Measurements from ENCODE around the gene CENPP.

CENPP gene

GRCh38 chr9:92295240-92295790 lies 30.4 kb upstream of the CENPP start:
- H3K4me1 ChIP-seq (ENCODE audit: insufficient read depth, low read length), result peaks cover 25% of the 10 kb centered on the region
- H3K9me3 ChIP-seq (ENCODE audit: low read length), result no peaks in the 10 kb centered on the region
- H2AFZ ChIP-seq (ENCODE audit: low read depth, low read length), result no peak overlapping the region
- H3K36me3 ChIP-seq (ENCODE audit: insufficient read depth, low read length), result peaks cover 37% of the 10 kb centered on the region
- H3K27me3 ChIP-seq (ENCODE audit: insufficient read depth, low read length), result no peaks in the 10 kb centered on the region
- no peak overlapping the region for H3K4me3 ChIP-seq (ENCODE audit: low read length)

GRCh38 chr9:92295827-92296258 lies 29.9 kb upstream of the CENPP start:
- no peaks in the 10 kb centered on the region for H3K9me3 ChIP-seq (ENCODE audit: low read length)
- peaks cover 38% of the 10 kb centered on the region for H3K36me3 ChIP-seq (ENCODE audit: insufficient read depth, low read length)
- no peak overlapping the region for H2AFZ ChIP-seq (ENCODE audit: low read depth, low read length)
- H3K27me3 ChIP-seq (ENCODE audit: insufficient read depth, low read length), result no peaks in the 10 kb centered on the region
- H3K4me3 ChIP-seq (ENCODE audit: low read length), result no peak overlapping the region
- peaks cover 25% of the 10 kb centered on the region for H3K4me1 ChIP-seq (ENCODE audit: insufficient read depth, low read length)

- Histone ChIP-seq H3K4me1 (ENCODE audit: insufficient read depth, low read length) (peaks cover 18% of the 10 kb centered on the region), H2AFZ (ENCODE audit: low read depth, low read length) (no peak overlapping the region), H3K4me3 (ENCODE audit: low read length) (no peak overlapping the region), H3K9me3 (ENCODE audit: low read length) (no peaks in the 10 kb centered on the region), H3K27me3 (ENCODE audit: insufficient read depth, low read length) (no peaks in the 10 kb centered on the region), H3K36me3 (ENCODE audit: insufficient read depth, low read length) (peaks cover 52% of the 10 kb centered on the region)
Observed at GRCh38 chr9:92297611-92298010, 28.1 kb upstream of the CENPP start.

GRCh38 chr9:92298036-92298435 lies 27.7 kb upstream of the CENPP start:
- H3K9me3 ChIP-seq (ENCODE audit: low read length), result no peaks in the 10 kb centered on the region
- H3K27me3 ChIP-seq (ENCODE audit: insufficient read depth, low read length), result no peaks in the 10 kb centered on the region
- H3K4me3 ChIP-seq (ENCODE audit: low read length), result no peak overlapping the region
- peaks cover 13% of the 10 kb centered on the region for H3K4me1 ChIP-seq (ENCODE audit: insufficient read depth, low read length)
- H3K36me3 ChIP-seq (ENCODE audit: insufficient read depth, low read length), result peaks cover 56% of the 10 kb centered on the region
- no peak overlapping the region for H2AFZ ChIP-seq (ENCODE audit: low read depth, low read length)

GRCh38 chr9:92299116-92299515 lies 26.6 kb upstream of the CENPP start:
- peaks cover 66% of the 10 kb centered on the region for H3K36me3 ChIP-seq (ENCODE audit: insufficient read depth, low read length)
- no peak overlapping the region for H2AFZ ChIP-seq (ENCODE audit: low read depth, low read length)
- H3K9me3 ChIP-seq (ENCODE audit: low read length), result no peaks in the 10 kb centered on the region
- no peaks in the 10 kb centered on the region for H3K27me3 ChIP-seq (ENCODE audit: insufficient read depth, low read length)
- no peak overlapping the region for H3K4me3 ChIP-seq (ENCODE audit: low read length)
- peaks cover 13% of the 10 kb centered on the region for H3K4me1 ChIP-seq (ENCODE audit: insufficient read depth, low read length)

- Histone ChIP-seq H2AFZ (ENCODE audit: low read depth, low read length) (no peak overlapping the region), H3K36me3 (ENCODE audit: insufficient read depth, low read length) (peaks cover 83% of the 10 kb centered on the region), H3K4me3 (ENCODE audit: low read length) (no peak overlapping the region), H3K27me3 (ENCODE audit: insufficient read depth, low read length) (no peaks in the 10 kb centered on the region), H3K4me1 (ENCODE audit: insufficient read depth, low read length) (no peaks in the 10 kb centered on the region), H3K9me3 (ENCODE audit: low read length) (no peaks in the 10 kb centered on the region)
Observed at GRCh38 chr9:92300936-92301335, 24.8 kb upstream of the CENPP start.

- H2AFZ ChIP-seq (ENCODE audit: low read depth, low read length), result no peak overlapping the region
- H3K9me3 ChIP-seq (ENCODE audit: low read length), result no peaks in the 10 kb centered on the region
- H3K36me3 ChIP-seq (ENCODE audit: insufficient read depth, low read length), result peaks cover 88% of the 10 kb centered on the region
- no peaks in the 10 kb centered on the region for H3K4me1 ChIP-seq (ENCODE audit: insufficient read depth, low read length)
- H3K4me3 ChIP-seq (ENCODE audit: low read length), result no peak overlapping the region
- no peaks in the 10 kb centered on the region for H3K27me3 ChIP-seq (ENCODE audit: insufficient read depth, low read length)
Observed at GRCh38 chr9:92308893-92309292, 16.9 kb upstream of the CENPP start.

- H3K4me3 ChIP-seq (ENCODE audit: low read length), result no peak overlapping the region
- no peaks in the 10 kb centered on the region for H3K4me1 ChIP-seq (ENCODE audit: insufficient read depth, low read length)
- H3K36me3 ChIP-seq (ENCODE audit: insufficient read depth, low read length), result peaks cover 83% of the 10 kb centered on the region
- no peak overlapping the region for H2AFZ ChIP-seq (ENCODE audit: low read depth, low read length)
- no peaks in the 10 kb centered on the region for H3K27me3 ChIP-seq (ENCODE audit: insufficient read depth, low read length)
- no peaks in the 10 kb centered on the region for H3K9me3 ChIP-seq (ENCODE audit: low read length)
Observed at GRCh38 chr9:92310562-92310961, 15.2 kb upstream of the CENPP start.

GRCh38 chr9:92312887-92313623 lies 12.7 kb upstream of the CENPP start:
- H3K9me3 ChIP-seq (ENCODE audit: low read length), result no peaks in the 10 kb centered on the region
- no peak overlapping the region for H2AFZ ChIP-seq (ENCODE audit: low read depth, low read length)
- H3K4me3 ChIP-seq (ENCODE audit: low read length), result no peak overlapping the region
- no peaks in the 10 kb centered on the region for H3K27me3 ChIP-seq (ENCODE audit: insufficient read depth, low read length)
- peaks cover 83% of the 10 kb centered on the region for H3K36me3 ChIP-seq (ENCODE audit: insufficient read depth, low read length)
- H3K4me1 ChIP-seq (ENCODE audit: insufficient read depth, low read length), result no peaks in the 10 kb centered on the region

- peaks cover 83% of the 10 kb centered on the region for H3K36me3 ChIP-seq (ENCODE audit: insufficient read depth, low read length)
Observed at GRCh38 chr9:92313624-92314012, 12.1 kb upstream of the CENPP start.

GRCh38 chr9:92315456-92315855 lies 10.3 kb upstream of the CENPP start:
- H3K4me3 ChIP-seq (ENCODE audit: low read length), result no peak overlapping the region
- H3K36me3 ChIP-seq (ENCODE audit: insufficient read depth, low read length), result peaks cover 81% of the 10 kb centered on the region
- H3K9me3 ChIP-seq (ENCODE audit: low read length), result no peaks in the 10 kb centered on the region
- H2AFZ ChIP-seq (ENCODE audit: low read depth, low read length), result no peak overlapping the region
- H3K4me1 ChIP-seq (ENCODE audit: insufficient read depth, low read length), result no peaks in the 10 kb centered on the region
- H3K27me3 ChIP-seq (ENCODE audit: insufficient read depth, low read length), result no peaks in the 10 kb centered on the region

More at GRCh38 chr9:92313624-92314012, 12.1 kb upstream of the CENPP start:
- Histone ChIP-seq H2AFZ (ENCODE audit: low read depth, low read length) (no peak overlapping the region), H3K9me3 (ENCODE audit: low read length) (no peaks in the 10 kb centered on the region), H3K4me3 (ENCODE audit: low read length) (no peak overlapping the region), H3K27me3 (ENCODE audit: insufficient read depth, low read length) (no peaks in the 10 kb centered on the region), H3K4me1 (ENCODE audit: insufficient read depth, low read length) (no peaks in the 10 kb centered on the region)

GRCh38 chr9:92324431-92324830 lies 1.3 kb upstream of the CENPP start:
- peaks cover 21% of the 10 kb centered on the region for H3K4me1 ChIP-seq (ENCODE audit: insufficient read depth, low read length)
- H3K9me3 ChIP-seq (ENCODE audit: low read length), result no peaks in the 10 kb centered on the region
- peaks cover 32% of the 10 kb centered on the region for H3K36me3 ChIP-seq (ENCODE audit: insufficient read depth, low read length)
- no peaks in the 10 kb centered on the region for H3K27me3 ChIP-seq (ENCODE audit: insufficient read depth, low read length)
- peak overlapping the region; percentile 88 for H3K4me3 ChIP-seq (ENCODE audit: low read length)
- H2AFZ ChIP-seq (ENCODE audit: low read depth, low read length), result peak overlapping the region; percentile 98

- Histone ChIP-seq H2AFZ (ENCODE audit: low read depth, low read length) (peak overlapping the region; percentile 98), H3K4me3 (ENCODE audit: low read length) (peak overlapping the region; percentile 88), H3K9me3 (ENCODE audit: low read length) (no peaks in the 10 kb centered on the region)
Observed at GRCh38 chr9:92324889-92325268, 874 bp upstream of the CENPP start.

More at GRCh38 chr9:92324889-92325268, 874 bp upstream of the CENPP start:
- Histone ChIP-seq H3K27me3 (ENCODE audit: insufficient read depth, low read length) (no peaks in the 10 kb centered on the region), H3K36me3 (ENCODE audit: insufficient read depth, low read length) (peaks cover 27% of the 10 kb centered on the region), H3K4me1 (ENCODE audit: insufficient read depth, low read length) (peaks cover 21% of the 10 kb centered on the region)
